ENCODE data around the gene GRIN2A.

The GRIN2A gene

DNA sequence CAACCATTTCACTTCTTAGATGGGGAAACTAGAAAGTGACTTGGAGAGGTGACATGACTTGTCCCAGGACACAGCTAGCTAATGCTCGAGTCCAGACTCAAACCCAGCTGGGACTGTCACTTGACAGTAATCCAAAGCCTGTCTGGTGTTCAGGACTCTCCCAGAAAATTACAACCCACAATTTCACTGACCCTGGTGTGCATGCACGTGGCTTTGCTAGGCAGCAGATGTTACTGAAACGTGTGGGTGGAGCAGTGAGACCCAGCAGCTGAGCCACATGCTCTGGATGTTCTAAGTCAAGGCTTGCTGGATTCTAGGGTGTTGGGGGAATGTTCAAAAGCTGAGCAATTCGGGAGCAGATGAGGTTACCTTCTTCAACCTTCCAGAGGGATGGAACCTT, 364.6 kb downstream of the GRIN2A start:
- DNase-seq (ENCODE audit: low read depth): no peak

DNA sequence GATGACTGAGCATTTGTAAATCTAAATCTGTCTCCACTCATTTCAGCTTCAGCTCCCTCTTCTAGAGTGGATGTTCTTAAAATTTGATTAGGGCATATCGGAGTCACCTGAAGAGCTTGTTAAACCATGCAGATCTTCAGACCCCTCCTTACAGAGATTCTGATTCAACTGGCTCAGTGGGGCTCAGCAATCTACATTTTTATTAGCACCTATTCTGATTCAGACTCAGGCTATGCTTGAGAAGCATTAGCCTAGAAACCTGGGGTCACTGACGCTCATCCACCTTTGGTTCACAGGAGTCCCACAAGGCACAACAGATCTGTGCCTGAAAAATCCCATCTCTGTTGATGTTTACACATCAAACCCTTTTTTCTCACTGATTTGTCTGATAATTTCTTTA, 365.6 kb downstream of the GRIN2A start:
- no peak for DNase-seq (ENCODE audit: low read depth)

DNA sequence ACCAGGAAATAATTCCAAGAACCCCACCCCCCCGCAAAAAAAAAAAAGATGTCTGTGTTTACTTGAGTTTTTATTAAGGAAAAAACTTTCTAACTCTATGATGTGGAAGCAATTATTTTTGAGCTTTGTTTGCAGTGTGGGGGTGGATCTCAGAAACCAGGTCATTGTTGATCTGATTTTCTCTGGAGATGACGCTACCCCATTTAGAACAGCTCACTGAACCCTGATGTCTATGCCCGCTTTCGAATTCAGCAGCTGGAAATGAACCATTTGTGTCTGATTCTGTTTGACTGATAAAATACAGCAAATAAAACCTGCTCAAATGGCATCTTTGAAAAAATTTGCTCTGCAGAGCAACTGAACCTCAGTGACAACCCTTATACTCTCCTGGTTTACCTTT, 368.6 kb downstream of the GRIN2A start:
- no peak for DNase-seq (ENCODE audit: low read depth)

DNA sequence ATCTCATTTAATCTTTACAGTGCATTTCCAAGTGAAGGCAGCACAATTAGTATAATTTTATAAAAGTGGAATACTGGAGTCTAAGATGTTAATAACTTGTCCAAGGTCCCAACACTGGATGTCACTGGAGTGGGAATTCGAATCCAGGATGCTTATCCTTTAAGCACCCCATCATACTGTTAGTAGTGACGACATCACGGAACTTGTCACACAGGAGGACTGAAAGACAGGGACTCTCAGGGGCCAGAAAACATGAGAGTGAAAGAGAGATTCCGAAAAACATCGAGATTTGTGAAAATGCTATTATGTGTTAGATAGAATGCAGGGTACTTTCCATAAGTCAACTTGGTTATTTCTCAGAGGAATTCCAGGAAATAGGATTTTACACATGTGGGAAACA, 374.0 kb downstream of the GRIN2A start:
- no peak for DNase-seq (ENCODE audit: low read depth)

DNA sequence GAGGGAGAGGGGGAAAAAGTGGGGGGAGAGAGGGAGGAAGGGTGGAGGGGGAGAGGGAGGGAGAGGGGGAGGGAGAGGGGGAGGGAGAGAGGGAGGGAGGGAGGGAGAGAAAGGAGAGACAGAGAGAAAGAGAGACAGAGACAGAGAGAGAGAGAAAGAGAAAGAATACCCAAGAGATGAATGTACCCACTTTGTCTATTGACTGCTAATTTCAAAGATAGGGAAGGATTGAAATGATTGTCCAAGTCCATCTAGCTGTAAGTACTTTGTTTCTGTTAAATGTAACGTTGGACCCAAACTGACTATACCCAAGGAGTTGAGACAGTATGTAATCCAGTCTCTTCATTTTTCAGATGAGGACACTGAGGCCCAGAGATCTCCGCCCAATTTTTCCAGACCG, 374.9 kb downstream of the GRIN2A start:
- no peak for DNase-seq (ENCODE audit: low read depth)

DNA sequence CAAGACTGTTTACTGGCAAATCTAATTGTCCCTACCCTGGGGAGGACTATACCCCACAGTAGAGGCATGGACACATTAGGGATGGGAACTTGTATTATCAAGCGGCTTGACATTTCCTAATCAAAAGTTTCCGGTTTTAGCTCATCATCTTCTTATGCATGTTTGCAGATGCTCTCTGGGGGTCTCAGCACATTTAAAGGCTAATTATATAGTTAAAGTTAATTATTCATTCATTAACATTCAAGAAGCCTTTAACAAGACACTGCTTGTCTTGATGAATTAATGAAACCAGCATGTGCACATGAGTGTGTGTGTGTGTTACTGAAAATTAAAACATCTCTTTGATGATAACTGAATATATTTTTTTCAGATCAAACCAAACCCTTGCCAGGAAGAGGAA, 377.1 kb downstream of the GRIN2A start:
- no peak for DNase-seq (ENCODE audit: low read depth)

DNA sequence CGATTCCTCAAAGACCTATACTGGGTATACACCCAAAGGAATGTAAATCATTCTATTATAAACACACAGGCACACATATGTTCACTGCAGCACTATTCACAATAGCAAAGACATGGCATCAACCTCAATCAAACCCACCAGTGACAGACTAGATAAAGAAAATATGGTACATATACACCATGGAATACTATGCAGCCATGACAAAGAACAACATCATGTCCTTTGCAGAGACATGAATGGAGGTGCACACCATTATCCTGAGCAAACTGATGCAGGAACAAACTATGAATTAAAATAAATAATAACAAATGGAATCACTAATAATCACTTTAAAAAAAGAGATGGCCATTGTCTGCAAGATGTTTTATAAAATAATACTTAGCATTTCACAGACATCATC, 380.1 kb downstream of the GRIN2A start:
- DNase-seq (ENCODE audit: low read depth): no peak

DNA sequence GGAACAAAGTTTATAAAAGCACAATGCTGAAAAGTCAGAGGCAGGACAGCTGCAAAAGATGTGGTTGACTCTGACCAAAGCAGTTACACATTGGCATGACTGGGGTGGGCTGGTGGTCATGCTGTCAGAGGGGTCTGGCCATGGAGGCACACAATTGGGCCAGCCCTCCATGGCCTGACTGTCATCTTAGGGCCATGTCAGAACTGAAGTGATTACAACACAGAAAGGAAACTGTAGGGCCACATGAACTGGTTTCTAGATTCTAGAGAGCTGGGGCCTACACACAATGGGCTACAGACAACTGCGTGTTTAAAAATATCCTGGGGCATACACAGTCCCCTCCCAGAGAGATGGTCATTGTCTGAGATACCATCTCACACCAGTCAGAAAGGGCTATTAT, 380.6 kb downstream of the GRIN2A start:
- no peak for DNase-seq (ENCODE audit: low read depth)

DNA sequence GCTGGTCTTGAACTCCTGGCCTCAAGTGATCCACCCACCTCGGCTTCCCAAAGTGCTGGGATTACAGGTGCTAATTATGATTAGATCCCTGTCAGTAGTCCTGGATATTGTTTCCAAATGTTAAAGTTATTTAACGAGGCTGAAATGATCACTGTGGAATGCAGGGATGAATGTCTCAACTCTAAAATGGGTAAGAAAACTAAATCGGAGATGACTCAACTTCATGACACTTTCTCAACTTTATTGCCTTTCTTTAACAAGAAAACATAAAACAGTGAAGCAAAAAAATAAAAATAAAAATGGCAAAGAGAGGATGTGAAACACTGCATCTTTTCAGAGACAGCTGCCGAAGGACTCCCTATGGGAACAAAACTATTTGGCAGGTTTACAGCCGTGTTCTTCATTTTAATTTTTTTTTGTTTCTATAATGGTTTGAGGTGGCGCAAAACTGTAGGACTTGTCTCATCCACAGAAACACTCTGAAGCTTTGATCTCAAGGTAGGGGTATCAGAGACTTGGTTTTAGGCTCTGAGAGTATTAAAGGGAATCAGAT, 382.0 kb downstream of the GRIN2A start:
- DNase-seq (ENCODE audit: low read depth): no peak

DNA sequence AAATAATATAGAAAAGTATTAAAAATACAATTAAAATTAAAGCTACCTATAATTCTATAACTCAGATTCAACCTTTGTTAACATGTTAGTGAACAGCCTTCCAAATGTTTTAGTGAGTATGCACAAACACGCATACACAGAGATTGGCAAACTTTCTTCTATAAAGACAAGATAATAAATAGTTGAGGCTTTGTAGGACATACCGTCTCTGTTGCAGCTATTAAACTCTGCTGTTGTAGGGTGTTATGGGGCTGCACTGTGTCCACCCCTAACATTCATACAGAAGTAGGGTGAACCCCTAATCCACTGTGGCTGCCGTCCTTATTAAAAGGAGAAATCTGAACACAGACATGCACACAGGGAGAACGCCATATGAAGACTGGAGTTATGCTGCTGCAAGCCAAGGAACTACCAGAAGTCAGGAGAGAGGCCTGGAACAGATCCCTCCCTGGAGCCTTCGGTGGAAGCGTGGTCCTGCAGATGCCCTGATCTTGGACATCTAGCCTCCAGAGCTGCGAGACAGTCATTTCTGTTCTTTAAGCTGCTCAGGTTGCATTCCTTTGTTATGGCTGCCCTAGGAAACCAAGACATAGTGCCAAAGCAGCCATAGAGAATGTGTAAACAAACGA, 383.2 kb downstream of the GRIN2A start:
- no peak for DNase-seq (ENCODE audit: low read depth)

DNA sequence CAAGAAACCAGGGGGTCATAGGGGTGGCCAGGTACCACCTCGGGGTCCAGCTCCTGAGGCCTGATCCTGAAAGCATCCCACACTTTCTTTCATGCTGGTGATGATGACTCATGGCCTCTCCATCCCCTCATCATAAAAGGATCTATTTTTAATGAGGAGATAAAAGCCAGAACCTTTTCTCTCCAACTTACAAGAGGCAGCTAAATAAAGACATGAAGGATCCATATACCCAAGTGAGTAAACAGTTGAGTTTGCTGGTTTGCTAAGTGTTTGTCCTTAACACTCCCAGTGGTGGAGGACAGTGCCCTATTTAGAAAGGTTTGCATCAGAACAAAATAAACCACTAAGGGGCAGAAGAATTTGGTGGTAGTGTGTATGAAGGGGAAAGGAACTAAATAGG, 383.8 kb downstream of the GRIN2A start:
- no peak for DNase-seq (ENCODE audit: low read depth)

DNA sequence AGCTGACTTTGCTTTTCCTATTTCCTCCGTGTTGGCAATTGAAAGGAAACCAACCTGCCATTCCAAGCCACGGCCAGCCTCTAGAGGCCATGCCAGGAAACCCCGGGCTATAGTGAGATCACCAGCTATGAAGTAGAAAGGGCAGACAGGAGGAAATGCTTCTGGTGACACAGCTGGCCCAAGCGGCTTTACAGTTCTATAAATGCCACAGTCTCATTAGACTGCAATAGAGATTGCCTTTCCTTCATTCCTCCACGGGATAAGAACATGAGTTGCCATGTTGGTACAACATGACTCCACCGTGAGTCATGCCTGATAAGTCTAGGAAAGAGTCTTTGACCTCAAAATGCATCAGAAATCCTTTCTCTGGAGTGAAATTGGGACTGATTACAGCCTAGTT, 384.9 kb downstream of the GRIN2A start:
- no peak for DNase-seq (ENCODE audit: low read depth)

DNA sequence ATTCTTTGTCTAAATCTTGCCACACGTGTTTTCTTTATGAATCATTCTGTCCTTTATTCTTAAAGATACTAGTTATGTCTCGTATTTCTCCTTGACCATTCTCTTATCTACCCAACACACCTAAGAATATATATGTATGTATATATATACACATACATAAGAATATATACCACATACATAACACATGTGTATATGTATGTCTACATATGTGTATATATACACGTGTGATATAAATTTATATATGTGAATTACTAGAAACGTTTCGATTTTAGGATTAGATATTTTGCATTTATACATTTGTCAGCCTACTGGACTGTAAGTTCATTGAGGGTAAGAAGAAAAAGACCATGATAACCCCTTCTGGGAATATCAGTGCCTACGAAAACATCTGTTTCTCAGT, 388.6 kb downstream of the GRIN2A start:
- DNase-seq (ENCODE audit: low read depth): no peak

DNA sequence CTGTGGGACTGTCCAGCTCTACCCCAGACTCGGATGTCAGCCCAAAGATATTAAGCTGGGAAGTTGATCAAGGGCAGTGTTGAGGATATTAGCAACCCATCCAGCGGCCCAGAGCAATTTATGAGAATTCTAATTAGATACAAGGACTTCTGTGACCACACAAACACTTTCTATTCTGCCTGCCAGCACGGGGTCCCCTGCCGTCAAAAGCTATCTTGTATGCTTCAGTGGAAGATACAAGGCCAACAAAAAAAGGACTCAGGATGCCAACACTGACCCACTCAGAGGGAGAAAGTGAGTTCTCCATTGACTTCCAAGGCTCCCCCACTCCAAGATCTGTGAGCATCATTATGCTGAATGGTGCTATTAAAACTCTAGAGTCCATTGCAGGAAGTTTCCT, 390.7 kb downstream of the GRIN2A start:
- DNase-seq (ENCODE audit: low read depth): no peak

DNA sequence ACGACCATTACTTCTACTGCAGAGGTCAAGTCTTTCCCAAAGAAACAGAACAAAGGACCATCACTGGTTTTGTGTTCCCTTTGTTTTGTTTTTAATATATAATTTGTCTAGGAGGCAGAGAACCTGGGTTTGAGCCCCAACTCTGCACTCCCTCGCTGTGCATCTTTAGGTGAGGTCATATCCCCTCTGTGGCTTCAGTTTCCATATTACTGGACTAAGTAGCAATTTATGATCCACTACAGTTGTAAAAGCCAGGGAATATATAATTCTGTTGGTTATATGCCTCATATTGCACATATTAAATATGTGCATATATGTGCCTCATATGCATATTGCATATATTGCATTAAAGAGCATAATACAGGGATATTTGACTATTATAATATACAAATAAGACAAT, 392.0 kb downstream of the GRIN2A start:
- DNase-seq (ENCODE audit: low read depth): no peak

DNA sequence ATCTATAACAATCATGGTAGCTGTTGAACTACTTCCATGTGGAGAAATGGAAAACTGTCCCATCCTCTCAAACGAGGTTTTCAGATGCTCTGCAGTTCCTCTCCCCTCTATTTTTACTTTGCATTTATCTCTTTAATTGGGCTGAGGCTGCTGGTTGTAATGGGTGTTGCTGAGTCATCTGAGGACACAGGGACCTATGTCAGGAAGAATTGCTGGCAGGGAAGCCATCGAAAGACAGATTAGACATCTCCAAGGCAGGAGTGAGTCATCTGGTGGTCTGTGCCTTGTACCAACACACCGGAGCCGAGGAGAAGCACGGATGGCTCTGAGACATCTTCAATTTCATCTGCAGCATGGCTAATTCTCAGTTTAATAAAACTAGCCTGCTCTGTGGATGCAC, 394.5 kb downstream of the GRIN2A start:
- DNase-seq (ENCODE audit: low read depth): no peak

DNA sequence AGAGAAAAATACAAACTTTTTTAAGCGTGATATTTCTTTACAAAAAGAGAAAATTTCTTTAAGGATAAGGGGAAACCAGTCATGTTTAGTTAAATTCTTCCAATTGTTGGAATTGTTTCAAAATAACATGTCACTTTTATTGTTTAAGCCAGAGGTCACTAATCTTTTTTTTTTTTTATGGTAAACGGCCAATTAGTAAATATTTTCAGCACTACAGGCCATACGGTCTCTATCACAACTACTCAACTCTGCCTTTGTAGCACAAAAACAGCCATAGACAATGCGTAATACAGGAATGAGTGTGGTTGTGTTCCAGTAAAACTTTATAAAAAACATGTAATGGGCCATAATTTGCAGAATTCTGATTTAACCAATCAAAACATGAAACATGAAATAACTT, 401.4 kb downstream of the GRIN2A start:
- DNase-seq (ENCODE audit: low read depth): no peak

DNA sequence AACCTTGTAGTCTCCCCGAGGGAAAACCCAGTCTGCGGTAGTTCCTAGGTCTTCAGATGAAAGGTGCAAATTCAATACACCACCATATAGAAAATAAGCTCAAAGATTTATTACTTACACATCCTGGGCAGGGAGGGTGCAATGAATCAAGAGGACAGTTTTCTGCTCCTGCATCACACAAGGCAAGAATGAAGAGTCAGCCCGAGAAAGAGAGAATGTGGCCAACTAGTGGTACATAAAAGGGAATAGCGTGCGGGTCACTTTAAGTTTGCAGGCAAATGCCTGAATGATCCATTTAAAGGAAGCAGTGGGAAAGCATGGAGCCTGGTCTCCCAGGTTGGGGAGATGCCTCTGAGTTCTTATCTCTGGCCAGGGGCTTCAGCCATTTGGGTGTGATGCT, 403.4 kb downstream of the GRIN2A start:
- DNase-seq (ENCODE audit: low read depth): no peak

DNA sequence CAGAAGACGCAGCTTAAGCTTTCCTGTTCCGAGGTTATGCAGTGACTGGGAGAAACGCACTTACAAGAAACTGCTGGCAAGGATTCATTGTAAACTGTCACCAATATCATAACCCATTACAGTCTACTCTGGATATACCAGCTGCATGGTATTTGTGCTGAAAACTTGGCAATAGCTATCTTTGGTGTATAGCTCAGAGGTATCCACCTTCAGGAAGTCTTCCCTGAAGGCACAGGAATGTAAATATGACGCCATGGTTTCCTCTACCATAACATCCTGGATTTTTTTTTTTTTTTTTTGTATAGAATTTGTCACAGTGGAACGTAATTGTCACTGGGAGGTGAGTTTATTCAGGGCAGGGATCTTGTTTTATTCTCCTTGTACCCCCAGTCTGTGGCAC, 406.2 kb downstream of the GRIN2A start:
- no peak for DNase-seq (ENCODE audit: low read depth)

DNA sequence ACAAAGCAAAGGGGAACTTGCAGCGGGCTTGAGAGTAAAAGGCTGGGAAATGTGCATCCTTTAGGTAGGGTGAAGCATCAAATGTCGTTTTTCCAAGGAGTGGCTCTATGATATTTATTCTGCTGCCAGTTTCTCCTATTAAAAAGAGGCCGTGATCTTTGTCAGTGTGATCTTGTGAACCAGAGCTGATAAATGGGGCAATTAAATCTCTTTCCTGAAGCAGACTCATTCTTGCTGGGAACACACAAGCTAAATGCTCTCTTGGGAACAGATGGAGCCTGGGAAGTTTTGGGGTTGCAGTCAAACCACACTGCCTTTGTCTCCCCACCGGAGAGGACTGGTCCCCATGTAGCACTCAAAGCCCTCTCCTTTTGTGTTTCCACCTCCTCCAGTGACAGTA, 408.9 kb downstream of the GRIN2A start:
- no peak for DNase-seq (ENCODE audit: low read depth)

DNA sequence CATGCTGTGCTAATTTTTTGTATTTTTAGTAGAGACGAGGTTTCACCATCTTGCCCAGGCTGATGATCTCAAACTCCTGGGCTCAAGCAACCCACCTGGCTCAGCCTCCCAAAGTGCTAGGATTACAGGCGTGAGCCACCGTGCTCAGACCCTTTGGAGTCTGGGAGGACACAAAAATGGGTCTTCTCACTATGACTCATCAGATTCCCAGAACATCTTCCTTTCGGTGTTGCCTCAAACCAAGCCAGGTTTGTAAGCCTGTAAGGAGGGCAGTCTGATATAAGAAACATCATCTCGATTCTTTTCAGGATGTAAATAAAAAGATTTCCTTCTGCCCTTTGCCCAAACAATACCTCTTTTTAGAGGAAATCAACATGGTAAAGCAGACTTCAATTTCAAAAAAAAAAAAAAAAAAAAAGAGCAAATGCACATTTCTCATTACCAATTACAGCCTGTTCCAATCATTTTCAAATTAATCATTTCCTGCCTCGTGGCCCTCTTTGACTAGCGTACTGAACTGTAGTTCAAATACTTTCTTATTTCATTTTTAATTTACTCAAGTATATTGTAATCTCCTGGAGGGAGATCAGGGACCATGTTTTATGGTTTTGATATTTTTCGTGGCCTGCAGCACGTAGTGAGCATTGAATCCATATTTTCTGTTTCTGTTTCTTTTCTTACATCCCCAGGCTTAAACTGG, 409.6 kb downstream of the GRIN2A start:
- no peak for DNase-seq (ENCODE audit: low read depth)

DNA sequence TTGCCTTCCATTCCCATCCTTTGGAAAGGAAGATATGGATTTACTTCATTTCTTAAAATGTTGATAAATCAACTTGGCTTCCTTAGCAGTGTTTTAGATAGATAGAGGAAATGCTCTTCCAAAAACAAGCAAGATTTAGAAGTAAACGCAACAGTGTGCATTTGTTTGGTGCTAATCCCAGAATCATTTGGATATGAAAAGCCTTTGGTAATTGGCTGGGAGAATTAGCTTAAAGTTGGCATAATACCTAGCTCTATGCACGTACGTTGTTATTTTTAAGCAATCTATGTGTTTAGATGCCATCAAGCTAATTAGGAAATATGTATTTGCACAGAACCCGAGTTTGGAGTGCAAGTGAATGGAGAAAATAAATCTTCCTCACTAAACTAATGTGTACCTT, 415.3 kb downstream of the GRIN2A start:
- no peak for DNase-seq (ENCODE audit: low read depth)

DNA sequence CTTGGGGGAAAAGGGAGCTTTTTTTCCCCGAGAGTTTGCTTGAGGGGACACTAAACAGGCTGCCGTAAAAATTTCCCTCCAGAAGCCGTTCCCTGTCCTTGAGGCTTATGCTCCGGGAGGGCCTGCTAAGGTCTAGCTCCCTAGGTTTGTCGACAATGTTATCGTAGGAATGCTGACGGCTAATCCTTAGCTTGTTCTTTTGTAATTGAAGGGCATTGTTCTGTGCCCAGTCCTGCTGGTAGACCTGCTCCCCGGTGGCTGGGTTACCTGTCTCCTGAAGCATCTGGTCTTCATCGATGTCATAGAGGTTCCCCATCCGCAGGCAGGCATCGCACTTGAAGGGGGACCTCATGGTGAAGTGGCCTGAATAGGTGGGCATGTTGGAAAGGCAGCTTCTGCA, 418.7 kb downstream of the GRIN2A start:
- no peak for DNase-seq (ENCODE audit: low read depth)

DNA sequence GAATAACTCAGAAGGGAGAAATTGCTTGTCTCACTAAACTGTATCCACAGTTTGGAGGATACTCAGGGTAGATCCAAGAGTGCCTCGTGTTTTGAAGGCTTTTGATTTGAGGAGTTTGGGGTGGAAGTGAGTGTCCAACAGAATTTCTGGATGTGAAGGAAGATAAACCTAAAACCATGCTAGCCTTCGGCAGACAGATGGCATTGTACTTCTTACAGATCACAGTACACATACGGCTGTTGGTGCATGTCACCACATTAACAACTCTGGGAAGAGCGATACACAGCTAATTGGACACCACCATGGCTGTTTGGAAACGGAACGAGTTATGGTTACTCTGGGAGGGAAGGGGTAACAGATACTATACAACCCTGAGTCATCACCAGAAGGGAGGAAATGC, 420.4 kb downstream of the GRIN2A start:
- no peak for DNase-seq (ENCODE audit: low read depth)
